C4-2B (cell line): Measurements from ENCODE around the gene CHID1.

Experiments
- ZFX ChIP-seq: fragments of 450-650 bp; IDR thresholded peaks from 2 replicates; pipeline ENCODE4 v1.6.1; 2017
- TF ChIP-seq, protein P1 (sequence below): fragments of 450-650 bp; conservative IDR thresholded peaks from 2 replicates; pipeline ENCODE4 v1.5.1; 2017; ENCODE audit warnings: mild to moderate bottlenecking

DNA sequence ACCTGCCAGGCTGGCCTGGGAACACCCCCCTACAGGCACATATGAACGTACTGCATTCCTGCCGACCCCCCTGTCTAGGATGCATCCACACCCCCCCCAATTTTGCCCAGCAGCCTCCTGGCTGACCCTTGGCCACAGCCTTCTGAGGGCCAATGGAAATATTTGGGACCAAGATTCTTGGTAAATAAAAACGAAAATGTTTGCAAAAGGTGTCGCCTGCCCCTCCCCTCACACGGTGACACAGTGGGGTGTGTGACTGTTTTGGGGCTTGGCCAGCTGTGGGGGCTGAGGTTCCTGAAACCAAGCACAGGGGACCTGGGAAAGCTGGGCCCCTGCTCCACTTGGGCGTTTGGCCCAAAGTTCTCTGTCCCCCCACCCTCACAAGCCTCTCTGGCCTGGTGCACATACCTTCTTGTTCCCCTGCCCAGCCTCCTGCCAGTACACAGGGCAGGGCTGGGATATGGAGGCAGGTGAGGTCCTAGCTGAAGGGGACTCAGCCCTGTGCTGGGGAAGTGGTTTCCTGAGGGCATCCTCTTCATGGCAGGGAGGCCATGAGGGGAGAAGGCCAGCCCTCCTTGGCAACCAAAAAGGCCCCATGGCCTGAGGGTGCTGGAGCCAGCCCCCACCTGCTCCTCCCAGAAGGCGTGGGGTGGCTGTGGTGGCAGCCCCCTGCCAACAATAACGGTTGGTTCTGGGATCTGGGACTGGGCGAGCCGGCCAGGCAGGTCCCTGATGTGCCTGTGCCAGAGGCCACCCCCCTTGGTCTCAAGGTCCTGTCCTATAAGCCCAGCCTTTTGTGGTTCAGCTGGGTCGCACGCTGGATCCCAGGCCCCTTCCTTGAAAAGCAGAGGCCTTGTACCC is 85.0 kb downstream of the CHID1 start:
- TF ChIP-seq, protein P1, sequence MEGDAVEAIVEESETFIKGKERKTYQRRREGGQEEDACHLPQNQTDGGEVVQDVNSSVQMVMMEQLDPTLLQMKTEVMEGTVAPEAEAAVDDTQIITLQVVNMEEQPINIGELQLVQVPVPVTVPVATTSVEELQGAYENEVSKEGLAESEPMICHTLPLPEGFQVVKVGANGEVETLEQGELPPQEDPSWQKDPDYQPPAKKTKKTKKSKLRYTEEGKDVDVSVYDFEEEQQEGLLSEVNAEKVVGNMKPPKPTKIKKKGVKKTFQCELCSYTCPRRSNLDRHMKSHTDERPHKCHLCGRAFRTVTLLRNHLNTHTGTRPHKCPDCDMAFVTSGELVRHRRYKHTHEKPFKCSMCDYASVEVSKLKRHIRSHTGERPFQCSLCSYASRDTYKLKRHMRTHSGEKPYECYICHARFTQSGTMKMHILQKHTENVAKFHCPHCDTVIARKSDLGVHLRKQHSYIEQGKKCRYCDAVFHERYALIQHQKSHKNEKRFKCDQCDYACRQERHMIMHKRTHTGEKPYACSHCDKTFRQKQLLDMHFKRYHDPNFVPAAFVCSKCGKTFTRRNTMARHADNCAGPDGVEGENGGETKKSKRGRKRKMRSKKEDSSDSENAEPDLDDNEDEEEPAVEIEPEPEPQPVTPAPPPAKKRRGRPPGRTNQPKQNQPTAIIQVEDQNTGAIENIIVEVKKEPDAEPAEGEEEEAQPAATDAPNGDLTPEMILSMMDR: no peak
- TF ChIP-seq ZFX: no peak
